ENCODE data around the gene CLDN17.

- TF ChIP-seq CTCF (IDR thresholded peaks at IDR 0.05) = no peak
- TF ChIP-seq EP300 (IDR thresholded peaks at IDR 0.05) = no peak
- no peak for TF ChIP-seq POLR2A (IDR thresholded peaks at IDR 0.05)
Measured at GRCh38 chr21:30200000-30200399, 33.4 kb upstream of the CLDN17 start.
